GM23338 (cell line): Measurements from ENCODE around the gene CSTF3. TPM values are rescaled to one million over a fixed set of nuclear protein-coding genes. Genes with fewer than 3 reads are reported as not detected.

ENCODE experiments used
- ATAC-seq: fragments of 200-7000 bp; cut with Tn5 transposase; 3 replicates; pipeline ENCODE4 v1.9.1; 2020
- DNase-seq: peaks from one replicate; pipeline ENCODE4 v3.0.0-alpha.2; 2015; ENCODE audit warnings: low spot score
- H2AFZ ChIP-seq: fragments of 200-600 bp; sonication (generic); 2 replicates; pipeline ENCODE4 v1.8.0; 2016; ENCODE audit warnings: antibody characterized with exemption, mild to moderate bottlenecking, moderate library complexity
- H3F3A ChIP-seq: fragments of 200-600 bp; sonication (generic); replicated peaks from 2 replicates; pipeline ENCODE4 v1.8.0; 2017; ENCODE audit warnings: antibody characterized with exemption, mixed run types, low read depth
- H3K27ac ChIP-seq: fragments of 200-600 bp; sonication (generic); 2 replicates; pipeline ENCODE4 v1.6.1; 2016; ENCODE audit warnings: low read depth
- H3K27me3 ChIP-seq: fragments of 200-600 bp; sonication (generic); 2 replicates; pipeline ENCODE4 v1.8.0; 2016; ENCODE audit warnings: mild to moderate bottlenecking, mixed run types, moderate library complexity; ENCODE audit not compliant: insufficient read depth
- H3K36me3 ChIP-seq: fragments of 200-600 bp; sonication (generic); 2 replicates; pipeline ENCODE4 v1.8.0; 2016; ENCODE audit warnings: mild to moderate bottlenecking; ENCODE audit not compliant: insufficient read depth
- H3K4me1 ChIP-seq: fragments of 200-600 bp; sonication (generic); 2 replicates; pipeline ENCODE4 v1.8.0; 2016; ENCODE audit warnings: mild to moderate bottlenecking, moderate library complexity; ENCODE audit not compliant: insufficient read depth
- H3K4me2 ChIP-seq: fragments of 200-600 bp; sonication (generic); 2 replicates; pipeline ENCODE4 v1.7.1; 2017; ENCODE audit warnings: mixed run types
- H3K4me3 ChIP-seq: fragments of 200-600 bp; sonication (generic); 2 replicates; pipeline ENCODE4 v1.6.1; 2016; ENCODE audit warnings: mixed run types
- H3K79me2 ChIP-seq: fragments of 200-600 bp; sonication (generic); replicated peaks from 2 replicates; pipeline ENCODE4 v1.8.0; 2017; ENCODE audit warnings: mild to moderate bottlenecking; ENCODE audit not compliant: insufficient read depth
- H3K9me2 ChIP-seq: fragments of 200-600 bp; sonication (generic); 2 replicates; pipeline ENCODE4 v1.8.0; 2017; ENCODE audit not compliant: insufficient read depth
- H4K20me1 ChIP-seq: fragments of 200-600 bp; sonication (generic); replicated peaks from 2 replicates; pipeline ENCODE4 v1.8.0; 2017; ENCODE audit warnings: mild to moderate bottlenecking; ENCODE audit not compliant: insufficient read depth
- H3K27ac Mint-ChIP-seq: 2 replicates; pipeline ENCODE4 v1.8.0; 2020; ENCODE audit warnings: inconsistent platforms, mild to moderate bottlenecking, moderate library complexity, mixed read lengths
- H3K27me3 Mint-ChIP-seq: 3 replicates; pipeline ENCODE4 v1.8.0; 2022; ENCODE audit warnings: low read depth, mild to moderate bottlenecking, moderate library complexity, mixed read lengths, inconsistent platforms; ENCODE audit not compliant: insufficient read depth, poor library complexity
- H3K36me3 Mint-ChIP-seq: 3 replicates; pipeline ENCODE4 v1.8.0; 2021; ENCODE audit warnings: low read depth, mild to moderate bottlenecking, inconsistent platforms, moderate library complexity, mixed read lengths
- H3K4me1 Mint-ChIP-seq: 3 replicates; pipeline ENCODE4 v1.8.0; 2020; ENCODE audit warnings: mild to moderate bottlenecking, inconsistent platforms, mixed read lengths
- H3K4me3 Mint-ChIP-seq: 3 replicates; pipeline ENCODE4 v1.8.0; 2021; ENCODE audit warnings: moderate library complexity, mild to moderate bottlenecking, inconsistent platforms, mixed read lengths
- H3K9me3 Mint-ChIP-seq: 3 replicates; pipeline ENCODE4 v1.8.0; 2020; ENCODE audit warnings: moderate library complexity, mild to moderate bottlenecking, inconsistent platforms, mixed read lengths
- EZH2 ChIP-seq: fragments of 200-600 bp; sonication (generic); IDR thresholded peaks from one replicate; pipeline ENCODE4 v1.8.0; 2017; ENCODE audit warnings: antibody characterized with exemption, mild to moderate bottlenecking, low read depth; ENCODE audit not compliant: unreplicated experiment
- EZH2phosphoT487 ChIP-seq: fragments of 200-600 bp; sonication (generic); IDR thresholded peaks from one replicate; pipeline ENCODE4 v1.8.1; 2018; ENCODE audit warnings: antibody characterized with exemption; ENCODE audit not compliant: unreplicated experiment
- NANOG ChIP-seq: IDR thresholded peaks from 2 replicates; pipeline ENCODE4 v1.6.1; 2016; ENCODE audit warnings: antibody characterized with exemption, borderline replicate concordance
- POLR2AphosphoS5 ChIP-seq: IDR thresholded peaks from 2 replicates; pipeline ENCODE4 v1.6.1; 2016; ENCODE audit warnings: antibody characterized with exemption, low read depth
- polyA plus RNA-seq: library from polyadenylated mRNA; unstranded; fragments of >200 nt; fragmentation: Nextera tagmentation; extraction: Ambion mirVana; gene quantifications from 2 replicates; pipeline ENCODE4 v1.2.1, GENCODE V29; 2016
- total RNA-seq: library from RNA; depleted of rRNA; stranded (reverse); fragments of >200 nt; shearing (Covaris generic); gene quantifications from 2 replicates; pipeline ENCODE4 v1.2.3, GENCODE V29; 2014
- TF ChIP-seq, protein P1 (sequence below): IDR thresholded peaks from one replicate; pipeline ENCODE4 v1.6.1; 2018; ENCODE audit warnings: antibody characterized with exemption; ENCODE audit not compliant: unreplicated experiment
- TF ChIP-seq, protein P2 (sequence below): IDR thresholded peaks from 2 replicates; pipeline ENCODE4 v1.6.1; 2016; ENCODE audit warnings: antibody characterized with exemption
- TF ChIP-seq, protein P3 (sequence below): fragments of 250-450 bp; sonication (Bioruptor Pico); IDR thresholded peaks from 2 replicates; pipeline ENCODE4 v1.5.0; 2020; ENCODE audit warnings: mild to moderate bottlenecking, moderate library complexity

Gene CSTF3
- total and polyA plus RNA-seq, 2 experiments from 2014 or later: 83.2 to 158 TPM

DNA sequence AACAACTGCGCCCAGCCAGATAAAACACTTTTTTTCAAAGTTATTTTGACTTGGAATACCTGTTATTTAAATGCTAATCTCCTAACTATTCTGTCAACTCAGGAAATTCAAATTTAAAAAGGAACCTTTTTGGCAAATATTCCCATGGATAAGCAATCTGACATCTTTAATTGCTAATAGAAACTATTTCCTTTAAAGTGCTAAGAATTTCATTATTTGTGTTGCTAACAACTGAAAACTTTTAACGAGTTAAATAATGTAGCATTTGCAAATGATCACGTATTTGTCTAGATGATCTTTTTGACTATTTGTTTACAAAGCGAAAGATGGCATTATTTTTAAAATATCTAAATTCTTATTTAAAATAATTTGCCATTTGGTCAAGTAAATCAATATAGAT, 28.8 kb downstream of the CSTF3 start (continued):
- TF ChIP-seq, protein P1, sequence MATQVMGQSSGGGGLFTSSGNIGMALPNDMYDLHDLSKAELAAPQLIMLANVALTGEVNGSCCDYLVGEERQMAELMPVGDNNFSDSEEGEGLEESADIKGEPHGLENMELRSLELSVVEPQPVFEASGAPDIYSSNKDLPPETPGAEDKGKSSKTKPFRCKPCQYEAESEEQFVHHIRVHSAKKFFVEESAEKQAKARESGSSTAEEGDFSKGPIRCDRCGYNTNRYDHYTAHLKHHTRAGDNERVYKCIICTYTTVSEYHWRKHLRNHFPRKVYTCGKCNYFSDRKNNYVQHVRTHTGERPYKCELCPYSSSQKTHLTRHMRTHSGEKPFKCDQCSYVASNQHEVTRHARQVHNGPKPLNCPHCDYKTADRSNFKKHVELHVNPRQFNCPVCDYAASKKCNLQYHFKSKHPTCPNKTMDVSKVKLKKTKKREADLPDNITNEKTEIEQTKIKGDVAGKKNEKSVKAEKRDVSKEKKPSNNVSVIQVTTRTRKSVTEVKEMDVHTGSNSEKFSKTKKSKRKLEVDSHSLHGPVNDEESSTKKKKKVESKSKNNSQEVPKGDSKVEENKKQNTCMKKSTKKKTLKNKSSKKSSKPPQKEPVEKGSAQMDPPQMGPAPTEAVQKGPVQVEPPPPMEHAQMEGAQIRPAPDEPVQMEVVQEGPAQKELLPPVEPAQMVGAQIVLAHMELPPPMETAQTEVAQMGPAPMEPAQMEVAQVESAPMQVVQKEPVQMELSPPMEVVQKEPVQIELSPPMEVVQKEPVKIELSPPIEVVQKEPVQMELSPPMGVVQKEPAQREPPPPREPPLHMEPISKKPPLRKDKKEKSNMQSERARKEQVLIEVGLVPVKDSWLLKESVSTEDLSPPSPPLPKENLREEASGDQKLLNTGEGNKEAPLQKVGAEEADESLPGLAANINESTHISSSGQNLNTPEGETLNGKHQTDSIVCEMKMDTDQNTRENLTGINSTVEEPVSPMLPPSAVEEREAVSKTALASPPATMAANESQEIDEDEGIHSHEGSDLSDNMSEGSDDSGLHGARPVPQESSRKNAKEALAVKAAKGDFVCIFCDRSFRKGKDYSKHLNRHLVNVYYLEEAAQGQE: no peak
- TF ChIP-seq, protein P2, sequence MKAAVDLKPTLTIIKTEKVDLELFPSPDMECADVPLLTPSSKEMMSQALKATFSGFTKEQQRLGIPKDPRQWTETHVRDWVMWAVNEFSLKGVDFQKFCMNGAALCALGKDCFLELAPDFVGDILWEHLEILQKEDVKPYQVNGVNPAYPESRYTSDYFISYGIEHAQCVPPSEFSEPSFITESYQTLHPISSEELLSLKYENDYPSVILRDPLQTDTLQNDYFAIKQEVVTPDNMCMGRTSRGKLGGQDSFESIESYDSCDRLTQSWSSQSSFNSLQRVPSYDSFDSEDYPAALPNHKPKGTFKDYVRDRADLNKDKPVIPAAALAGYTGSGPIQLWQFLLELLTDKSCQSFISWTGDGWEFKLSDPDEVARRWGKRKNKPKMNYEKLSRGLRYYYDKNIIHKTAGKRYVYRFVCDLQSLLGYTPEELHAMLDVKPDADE: no peak
- no peak for TF ChIP-seq EZH2

GRCh38 chr11:33128739-33129138, 32.5 kb downstream of the CSTF3 start:
- peaks cover 3% of the 10 kb centered on the region for H3K27me3 Mint-ChIP-seq

More at GRCh38 chr11:33128739-33129138, 32.5 kb downstream of the CSTF3 start:
- H3K9me2 ChIP-seq: no peaks in the 10 kb centered on the region
- H3K4me3 ChIP-seq: no peak overlapping the region
- Mint-ChIP-seq H3K4me3 (no peak overlapping the region; the same call in 2 of the 3 replicates), H3K4me1 (peaks cover 40% of the 10 kb centered on the region), H3K36me3 (peaks cover 22% of the 10 kb centered on the region; the same call in 2 of the 3 replicates), H3K9me3 (no peaks in the 10 kb centered on the region), H3K27ac (peak overlapping the region; percentile 45; the same call in 1 of the 2 replicates)
- H3K36me3 ChIP-seq: no peaks in the 10 kb centered on the region
- ATAC-seq (no peak), DNase-seq (no peak)
- H2AFZ ChIP-seq: no peak overlapping the region
- H4K20me1 ChIP-seq: no peaks in the 10 kb centered on the region
- TF ChIP-seq, protein P3, sequence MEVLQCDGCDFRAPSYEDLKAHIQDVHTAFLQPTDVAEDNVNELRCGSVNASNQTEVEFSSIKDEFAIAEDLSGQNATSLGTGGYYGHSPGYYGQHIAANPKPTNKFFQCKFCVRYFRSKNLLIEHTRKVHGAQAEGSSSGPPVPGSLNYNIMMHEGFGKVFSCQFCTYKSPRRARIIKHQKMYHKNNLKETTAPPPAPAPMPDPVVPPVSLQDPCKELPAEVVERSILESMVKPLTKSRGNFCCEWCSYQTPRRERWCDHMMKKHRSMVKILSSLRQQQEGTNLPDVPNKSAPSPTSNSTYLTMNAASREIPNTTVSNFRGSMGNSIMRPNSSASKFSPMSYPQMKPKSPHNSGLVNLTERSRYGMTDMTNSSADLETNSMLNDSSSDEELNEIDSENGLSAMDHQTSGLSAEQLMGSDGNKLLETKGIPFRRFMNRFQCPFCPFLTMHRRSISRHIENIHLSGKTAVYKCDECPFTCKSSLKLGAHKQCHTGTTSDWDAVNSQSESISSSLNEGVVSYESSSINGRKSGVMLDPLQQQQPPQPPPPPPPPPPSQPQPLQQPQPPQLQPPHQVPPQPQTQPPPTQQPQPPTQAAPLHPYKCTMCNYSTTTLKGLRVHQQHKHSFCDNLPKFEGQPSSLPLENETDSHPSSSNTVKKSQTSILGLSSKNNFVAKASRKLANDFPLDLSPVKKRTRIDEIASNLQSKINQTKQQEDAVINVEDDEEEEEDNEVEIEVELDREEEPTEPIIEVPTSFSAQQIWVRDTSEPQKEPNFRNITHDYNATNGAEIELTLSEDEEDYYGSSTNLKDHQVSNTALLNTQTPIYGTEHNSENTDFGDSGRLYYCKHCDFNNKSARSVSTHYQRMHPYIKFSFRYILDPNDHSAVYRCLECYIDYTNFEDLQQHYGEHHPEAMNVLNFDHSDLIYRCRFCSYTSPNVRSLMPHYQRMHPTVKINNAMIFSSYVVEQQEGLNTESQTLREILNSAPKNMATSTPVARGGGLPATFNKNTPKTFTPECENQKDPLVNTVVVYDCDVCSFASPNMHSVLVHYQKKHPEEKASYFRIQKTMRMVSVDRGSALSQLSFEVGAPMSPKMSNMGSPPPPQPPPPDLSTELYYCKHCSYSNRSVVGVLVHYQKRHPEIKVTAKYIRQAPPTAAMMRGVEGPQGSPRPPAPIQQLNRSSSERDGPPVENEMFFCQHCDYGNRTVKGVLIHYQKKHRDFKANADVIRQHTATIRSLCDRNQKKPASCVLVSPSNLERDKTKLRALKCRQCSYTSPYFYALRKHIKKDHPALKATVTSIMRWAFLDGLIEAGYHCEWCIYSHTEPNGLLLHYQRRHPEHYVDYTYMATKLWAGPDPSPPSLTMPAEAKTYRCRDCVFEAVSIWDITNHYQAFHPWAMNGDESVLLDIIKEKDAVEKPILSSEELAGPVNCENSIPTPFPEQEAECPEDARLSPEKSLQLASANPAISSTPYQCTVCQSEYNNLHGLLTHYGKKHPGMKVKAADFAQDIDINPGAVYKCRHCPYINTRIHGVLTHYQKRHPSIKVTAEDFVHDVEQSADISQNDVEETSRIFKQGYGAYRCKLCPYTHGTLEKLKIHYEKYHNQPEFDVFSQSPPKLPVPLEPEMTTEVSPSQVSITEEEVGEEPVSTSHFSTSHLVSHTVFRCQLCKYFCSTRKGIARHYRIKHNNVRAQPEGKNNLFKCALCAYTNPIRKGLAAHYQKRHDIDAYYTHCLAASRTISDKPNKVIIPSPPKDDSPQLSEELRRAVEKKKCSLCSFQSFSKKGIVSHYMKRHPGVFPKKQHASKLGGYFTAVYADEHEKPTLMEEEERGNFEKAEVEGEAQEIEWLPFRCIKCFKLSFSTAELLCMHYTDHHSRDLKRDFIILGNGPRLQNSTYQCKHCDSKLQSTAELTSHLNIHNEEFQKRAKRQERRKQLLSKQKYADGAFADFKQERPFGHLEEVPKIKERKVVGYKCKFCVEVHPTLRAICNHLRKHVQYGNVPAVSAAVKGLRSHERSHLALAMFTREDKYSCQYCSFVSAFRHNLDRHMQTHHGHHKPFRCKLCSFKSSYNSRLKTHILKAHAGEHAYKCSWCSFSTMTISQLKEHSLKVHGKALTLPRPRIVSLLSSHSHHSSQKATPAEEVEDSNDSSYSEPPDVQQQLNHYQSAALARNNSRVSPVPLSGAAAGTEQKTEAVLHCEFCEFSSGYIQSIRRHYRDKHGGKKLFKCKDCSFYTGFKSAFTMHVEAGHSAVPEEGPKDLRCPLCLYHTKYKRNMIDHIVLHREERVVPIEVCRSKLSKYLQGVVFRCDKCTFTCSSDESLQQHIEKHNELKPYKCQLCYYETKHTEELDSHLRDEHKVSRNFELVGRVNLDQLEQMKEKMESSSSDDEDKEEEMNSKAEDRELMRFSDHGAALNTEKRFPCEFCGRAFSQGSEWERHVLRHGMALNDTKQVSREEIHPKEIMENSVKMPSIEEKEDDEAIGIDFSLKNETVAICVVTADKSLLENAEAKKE: no peak
- TF ChIP-seq POLR2AphosphoS5 (no peak), EZH2phosphoT487 (no peak), NANOG (no peak)
- TF ChIP-seq, protein P1: no peak
- H3K4me2 ChIP-seq: 0 out of 2 replicates have a peak overlapping the region, but pooled peaks have one; percentile 8
- no peaks in the 10 kb centered on the region for H3F3A ChIP-seq
- no peak overlapping the region for H3K27ac ChIP-seq
- 0 out of 2 replicates have a peak, but pooled peaks cover 5% of the 10 kb centered on the region for H3K79me2 ChIP-seq
- peaks cover 45% of the 10 kb centered on the region for H3K4me1 ChIP-seq
- H3K27me3 ChIP-seq: no peaks in the 10 kb centered on the region
